GM12878 (cell line): ENCODE measurements around the gene SEMA3C. TPM values are rescaled to one million over a fixed set of nuclear protein-coding genes. Genes with fewer than 3 reads are reported as not detected.

Experiments used
- ATAC-seq: fragments of 200-7000 bp; cut with Tn5 transposase; 3 replicates; pipeline ENCODE4 v1.9.1; 2020; ENCODE audit warnings: mild to moderate bottlenecking, moderate library complexity
- BruUV-seq: library from RNA; stranded (reverse); fragments of 400-500 nt; replicated peaks from 2 replicates; lab custom pipeline; 2021; lab: Mats Ljungman, UMichigan
- CTCF ChIA-PET: fragments of 300-600 bp; sonication (Branson Sonifier 250); formaldehyde crosslinking; extraction: SDS; loops from one replicate; lab custom pipeline; 2021; ENCODE audit warnings: inconsistent platforms; lab: Yijun Ruan, JAX
- POLR2A ChIA-PET: fragments of 350-600 bp; formaldehyde crosslinking; extraction: SDS; loops from one replicate; lab custom pipeline; 2021; ENCODE audit warnings: inconsistent platforms; lab: Charles Lee
- RAD21 ChIA-PET: fragments of 300-600 bp; sonication (Branson Sonifier 250); formaldehyde crosslinking; loops from one replicate; lab custom pipeline; 2023; ENCODE audit warnings: antibody characterized with exemption; ENCODE audit not compliant: unreplicated experiment; lab: Charles Lee
- SMC1A ChIA-PET: fragments of 300-600 bp; sonication (Branson Sonifier 250); formaldehyde crosslinking; loops from one replicate; lab custom pipeline; 2023; ENCODE audit not compliant: unreplicated experiment, uncharacterized antibody; lab: Charles Lee
- DNase-seq: peaks from one replicate; pipeline ENCODE4 v3.0.0-alpha.2; 2011; ENCODE audit warnings: low read depth, low spot score
- FAIRE-seq: peaks from 3 replicates; lab custom pipeline; 2011; peaks lifted over from hg19 to GRCh38; lab: Jason Lieb, UNC
- H2AFZ ChIP-seq: 2 replicates; pipeline ENCODE4 v1.6.0; 2011; ENCODE audit warnings: low read depth, low read length, control low read depth; ENCODE audit not compliant: control insufficient read depth
- H3K27ac ChIP-seq: 2 replicates; pipeline ENCODE4 v1.5.1; 2011; ENCODE audit warnings: control low read depth; ENCODE audit not compliant: control insufficient read depth, insufficient read depth
- H3K27me3 ChIP-seq, 2 experiments: replicated peaks in 1 of 2; 2 replicates each; pipeline versions ENCODE4 v1.6.0 to v1.6.1; 2011; ENCODE audit warnings: low read length in 1 of 2; ENCODE audit not compliant: control insufficient read depth in 2 of 2, insufficient read depth in 2 of 2
- H3K36me3 ChIP-seq, 2 experiments: 2 replicates each; pipeline ENCODE4 v1.5.1; 2011; ENCODE audit warnings: low read length in 1 of 2; ENCODE audit not compliant: control insufficient read depth in 2 of 2, insufficient read depth in 2 of 2
- H3K4me1 ChIP-seq: 2 replicates; pipeline ENCODE4 v1.6.1; 2011; ENCODE audit warnings: mild to moderate bottlenecking, low read length, moderate library complexity, mixed read lengths; ENCODE audit not compliant: control insufficient read depth, insufficient read depth
- H3K4me2 ChIP-seq: 2 replicates; pipeline ENCODE4 v1.6.0; 2011; ENCODE audit warnings: control low read depth; ENCODE audit not compliant: control insufficient read depth, insufficient read depth
- H3K4me3 ChIP-seq: fragments of 200-600 bp; sonication (generic); 2 replicates; pipeline ENCODE4 v1.5.1; 2016
- H3K79me2 ChIP-seq: 2 replicates; pipeline ENCODE4 v1.6.0; 2011; ENCODE audit warnings: low read length; ENCODE audit not compliant: control insufficient read depth, insufficient read depth
- H3K9ac ChIP-seq: 2 replicates; pipeline ENCODE4 v1.8.0; 2011; ENCODE audit warnings: low read length, control low read depth, mixed read lengths; ENCODE audit not compliant: control insufficient read depth, insufficient read depth
- H3K9me3 ChIP-seq: replicated peaks from 3 replicates; pipeline ENCODE4 v1.5.1; 2011; ENCODE audit warnings: mild to moderate bottlenecking, low read length; ENCODE audit not compliant: control insufficient read depth, insufficient read depth
- H4K20me1 ChIP-seq: 2 replicates; pipeline ENCODE4 v1.6.0; 2011; ENCODE audit not compliant: control insufficient read depth, insufficient read depth
- GATAD2B ChIP-seq: fragments of 450-650 bp; conservative IDR thresholded peaks from 2 replicates; pipeline ENCODE4 v1.6.1; 2017; ENCODE audit warnings: low read depth, mild to moderate bottlenecking, moderate library complexity
- POLR2AphosphoS2 ChIP-seq: IDR thresholded peaks from 2 replicates; pipeline ENCODE4 v1.6.1; 2011; ENCODE audit warnings: low read depth, mild to moderate bottlenecking, low read length, improper control_type of control experiment, moderate library complexity
- ZBTB40 ChIP-seq: fragments of 450-650 bp; IDR thresholded peaks from 2 replicates; pipeline ENCODE4 v1.6.1; 2016; ENCODE audit warnings: mild to moderate bottlenecking, moderate library complexity, borderline replicate concordance
- in situ Hi-C: fragments of 300-500 bp; cut with MboI; formaldehyde crosslinking; loops from 9 replicates; pipeline ENCODE4 v1.14.3; 2018; ENCODE audit warnings: mixed read lengths
- intact Hi-C: fragments of 100-400 bp; cut with micrococcal nuclease; formaldehyde crosslinking; loops from one replicate; pipeline ENCODE4 v1.14.2; 2022; ENCODE audit not compliant: unreplicated experiment
- polyA plus RNA-seq, 11 experiments: library from polyadenylated mRNA; depleted of rRNA in 4 of 11; unstranded in 6 of 11; stranded (reverse) in 5 of 11; fragments of >200 nt; fragmentation: Nextera tagmentation in 4 of 11; fragmentation: Illumina TruSeq in 1 of 11; extraction: Ambion mirVana in 4 of 11; extraction: Trizol in 1 of 11; gene quantifications; 1 replicate in 1 of 11; 2 replicates in 10 of 11; pipeline versions ENCODE4 v1.2.1 to v1.2.3, GENCODE V29; 2011 to 2016; ENCODE audit warnings: inconsistent platforms in 2 of 11, missing spikeins in 2 of 11, low read depth in 1 of 11
- total RNA-seq, 4 experiments: library from RNA; depleted of rRNA in 3 of 4; stranded (reverse); fragments of >200 nt in 3 of 4; fragmentation: Illumina TruSeq in 1 of 4; extraction: Trizol in 1 of 4; gene quantifications; 2 replicates each; pipeline versions ENCODE4 v1.2.1 to v1.2.3, GENCODE V29; 2013 to 2021

Gene SEMA3C
- total and polyA plus RNA-seq, 10 of the 15 experiments (the other 5 are each of a cell fraction or from before 2014, with no cell fraction given), result 0.01 to 0.41 (median 0.11) TPM; not detected in 6

GRCh38 chr7:80785961-80786536, 132.8 kb downstream of the SEMA3C start (continued):
- TF ChIP-seq ZBTB40, result no peak

GRCh38 chr7:80785276-80785675, 133.6 kb downstream of the SEMA3C start:
- DNase-seq (no peak), ATAC-seq (no peak), FAIRE-seq (no peak)
- Histone ChIP-seq H3K4me2 (no peak overlapping the region), H3K4me1 (no peaks in the 10 kb centered on the region), H3K27me3 (no peaks in the 10 kb centered on the region), H3K36me3 (no peaks in the 10 kb centered on the region), H3K9me3 (no peaks in the 10 kb centered on the region), H3K9ac (no peak overlapping the region), H2AFZ (no peak overlapping the region), H3K79me2 (no peaks in the 10 kb centered on the region), H3K27ac (no peak overlapping the region), H4K20me1 (no peaks in the 10 kb centered on the region), H3K4me3 (no peak overlapping the region)
- ChIA-PET CTCF (no interaction called here), POLR2A (no interaction called here), RAD21 (no interaction called here), SMC1A (no interaction called here)
- intact Hi-C loops (no loop called here), in situ Hi-C loops (no loop called here)
- TF ChIP-seq GATAD2B (no peak), POLR2AphosphoS2 (no peak)
- BruUV-seq, result no TSS peak
